ENCODE data around the gene TRMT44.

- TF ChIP-seq POLR2A (IDR thresholded peaks at IDR 0.05; ENCODE audit: low read depth, low read length): no peak
- no peak for TF ChIP-seq CTCF (conservative IDR thresholded peaks at IDR 0.05; ENCODE audit: low read depth, low read length)
- TF ChIP-seq RAD21 (IDR thresholded peaks at IDR 0.05; ENCODE audit: low read length): no peak
These were observed 67.0 kb downstream of the TRMT44 start for GRCh38 chr4:8507624-8508023.
